Testis (tissue), 3 donors: ENCODE measurements around the gene ZBTB40. TPM values are rescaled to one million over a fixed set of nuclear protein-coding genes. Genes with fewer than 3 reads are reported as not detected.

Experiments
- DNase-seq: peaks from one replicate; pipeline ENCODE4 v3.0.0-alpha.2; 2019
- H3K27ac ChIP-seq, 2 donors: fragments of 200-600 bp; sonication (generic); one replicate each; pipeline ENCODE4 v1.5.1; 2019
- H3K27me3 ChIP-seq: fragments of 200-600 bp; sonication (generic); one replicate; pipeline ENCODE4 v1.5.1; 2019
- H3K36me3 ChIP-seq: fragments of 200-600 bp; sonication (generic); one replicate; pipeline ENCODE4 v1.5.1; 2017; ENCODE audit warnings: low read depth; ENCODE audit errors: missing control alignments
- H3K4me1 ChIP-seq: fragments of 200-600 bp; sonication (generic); one replicate; pipeline ENCODE4 v1.5.1; 2019
- H3K4me3 ChIP-seq, 2 donors: fragments of 200-600 bp; sonication (generic); one replicate each; pipeline ENCODE4 v1.5.1; 2017 to 2019
- H3K9me3 ChIP-seq: fragments of 200-600 bp; sonication (generic); one replicate; pipeline ENCODE4 v1.5.1; 2017
- CTCF ChIP-seq, 3 experiments: fragments of 450-650 bp in 2 of 3; fragments of 200-600 bp in 1 of 3; sonication (generic) in 1 of 3; IDR thresholded peaks; one replicate each; pipeline ENCODE4 v1.5.1; 2016 to 2019; ENCODE audit warnings: antibody characterized with exemption in 3 of 3, mild to moderate bottlenecking in 2 of 3, moderate library complexity in 1 of 3
- POLR2A ChIP-seq: fragments of 450-650 bp; IDR thresholded peaks from one replicate; pipeline ENCODE4 v1.6.1; 2017; ENCODE audit warnings: antibody characterized with exemption, mild to moderate bottlenecking, moderate library complexity
- WGBS, 2 donors: methylation state at CpG; one replicate each; pipeline ENCODE4 v1.1.5; 2018; 5-methylcytosine and 5-hydroxymethylcytosine counted together
- intact Hi-C: fragments of 100-400 bp; cut with DNase I; formaldehyde crosslinking; loops from one replicate; pipeline ENCODE4 v1.15.1; 2023; ENCODE audit warnings: low total_unique reads
- polyA plus RNA-seq: library from polyadenylated mRNA; stranded (reverse); fragments of 350-450 nt; fragmentation: Illumina TruSeq; extraction: RNeasy Lipid Tissue Mini Kit (QIAGEN cat#74804); gene quantifications from one replicate; pipeline ENCODE4 v1.2.3, GENCODE V29; 2014; ENCODE audit warnings: low read depth, low replicate concordance; ENCODE audit not compliant: insufficient read depth
- total RNA-seq, 2 donors: library from RNA; depleted of rRNA; stranded (reverse); fragments of >200 nt; gene quantifications; one replicate each; pipeline ENCODE4 v1.2.3, GENCODE V29; 2016

Gene ZBTB40
- total and polyA plus RNA-seq, 3 donors from 2014 or later: 15.6 to 28.6 (median 28.1) TPM

GRCh38 chr1:22552021-22552420 lies 100.4 kb downstream of the ZBTB40 start:
- H3K4me3 ChIP-seq: no peak overlapping the region
- intact Hi-C loops: no loop called here
- peaks cover 14% of the 10 kb centered on the region for H3K4me1 ChIP-seq
- TF ChIP-seq CTCF (IDR thresholded peaks at IDR 0.05) (no peak), POLR2A (no peak)
- WGBS, 2 donors: 57 to 73% methylated on average over 2 to 5 of the region's 5 CpGs
- H3K9me3 ChIP-seq: no peaks in the 10 kb centered on the region
- no peaks in the 10 kb centered on the region for H3K27me3 ChIP-seq
- no peaks in the 10 kb centered on the region for H3K36me3 ChIP-seq
- no peak overlapping the region for H3K27ac ChIP-seq
- no peak for DNase-seq

GRCh38 chr1:22553104-22553880 lies 101.6 kb downstream of the ZBTB40 start:
- H3K36me3 ChIP-seq: no peaks in the 10 kb centered on the region
- 42 to 67% methylated on average over 6 to 18 of the region's 18 CpGs for WGBS, 2 donors
- no peak overlapping the region for H3K4me3 ChIP-seq
- DNase-seq: no peak
- H3K27ac ChIP-seq: no peak overlapping the region
- H3K27me3 ChIP-seq: no peaks in the 10 kb centered on the region
- H3K4me1 ChIP-seq: peaks cover 14% of the 10 kb centered on the region
- TF ChIP-seq POLR2A (no peak), CTCF (IDR thresholded peaks at IDR 0.05) (no peak)
- H3K9me3 ChIP-seq: no peaks in the 10 kb centered on the region
- intact Hi-C loops: no loop called here

GRCh38 chr1:22553991-22554522 lies 102.4 kb downstream of the ZBTB40 start:
- Histone ChIP-seq H3K4me3 (no peak overlapping the region), H3K9me3 (no peaks in the 10 kb centered on the region), H3K36me3 (no peaks in the 10 kb centered on the region), H3K4me1 (peaks cover 14% of the 10 kb centered on the region), H3K27me3 (no peaks in the 10 kb centered on the region), H3K27ac (no peak overlapping the region)
- intact Hi-C loops: no loop called here
- TF ChIP-seq CTCF (IDR thresholded peaks at IDR 0.05) (no peak), POLR2A (no peak)
- WGBS, 2 donors: 84 to 94% methylated on average over 8 of the region's 8 CpGs
- DNase-seq: no peak

GRCh38 chr1:22555371-22555656 lies 103.7 kb downstream of the ZBTB40 start:
- WGBS, 2 donors: 70 to 80% methylated on average over 1 to 3 of the region's 3 CpGs

More at GRCh38 chr1:22555371-22555656, 103.7 kb downstream of the ZBTB40 start:
- no peaks in the 10 kb centered on the region for H3K27me3 ChIP-seq
- no peak overlapping the region for H3K27ac ChIP-seq
- intact Hi-C loops: no loop called here
- TF ChIP-seq POLR2A (no peak), CTCF (IDR thresholded peaks at IDR 0.05) (no peak)
- no peaks in the 10 kb centered on the region for H3K36me3 ChIP-seq
- no peak overlapping the region for H3K4me3 ChIP-seq
- no peaks in the 10 kb centered on the region for H3K9me3 ChIP-seq
- H3K4me1 ChIP-seq: peaks cover 14% of the 10 kb centered on the region
- DNase-seq: no peak
